GM21825 (cell line): Measurements from ENCODE around the gene POMT2.
"Not testable (repeated sequence)": the region's sequence is repeated elsewhere in the genome, so short reads cannot be mapped to it uniquely, and the experiment has no call there.

Experiments
- ATAC-seq: cut with Tn5 transposase; IDR thresholded peaks from one replicate; pipeline ENCODE4 v1.9.1; 2021; ENCODE audit warnings: mild to moderate bottlenecking, moderate library complexity; ENCODE audit not compliant: unreplicated experiment

POMT2 gene

GRCh38 chr14:77324816-77325745 is 4.4 kb upstream of the POMT2 start:
- no peak for ATAC-seq

- no peak for ATAC-seq
These were observed 3.6 kb upstream of the POMT2 start for GRCh38 chr14:77324289-77324688.

- no peak for ATAC-seq
These were observed 2.9 kb upstream of the POMT2 start for GRCh38 chr14:77323571-77323970.

- ATAC-seq, result no peak
These were observed 2.3 kb upstream of the POMT2 start for GRCh38 chr14:77322951-77323350.

GRCh38 chr14:77322250-77322902 is 1.7 kb upstream of the POMT2 start:
- no peak for ATAC-seq

GRCh38 chr14:77319422-77319821 is 1.3 kb downstream of the POMT2 start:
- ATAC-seq, result no peak

GRCh38 chr14:77318756-77319155 is 1.9 kb downstream of the POMT2 start:
- ATAC-seq, result not testable (repeated sequence)

GRCh38 chr14:77318006-77318553 is 2.6 kb downstream of the POMT2 start:
- ATAC-seq, result no peak

GRCh38 chr14:77316872-77317301 is 3.8 kb downstream of the POMT2 start:
- ATAC-seq, result no peak

GRCh38 chr14:77316195-77316505 is 4.5 kb downstream of the POMT2 start:
- no peak for ATAC-seq

GRCh38 chr14:77314539-77315457 is 5.9 kb downstream of the POMT2 start:
- ATAC-seq, result no peak

- ATAC-seq, result no peak
These were observed 6.6 kb downstream of the POMT2 start for GRCh38 chr14:77314043-77314442.

- ATAC-seq, result no peak
These were observed 7.3 kb downstream of the POMT2 start for GRCh38 chr14:77313371-77313770.

- no peak for ATAC-seq
These were observed 9.5 kb downstream of the POMT2 start for GRCh38 chr14:77311217-77311616.

- ATAC-seq, result no peak
These were observed 10.7 kb downstream of the POMT2 start for GRCh38 chr14:77310026-77310425.

GRCh38 chr14:77309131-77309530 is 11.6 kb downstream of the POMT2 start:
- ATAC-seq, result no peak

- ATAC-seq, result no peak
These were observed 13.7 kb downstream of the POMT2 start for GRCh38 chr14:77306851-77307496.

GRCh38 chr14:77306416-77306815 is 14.3 kb downstream of the POMT2 start:
- ATAC-seq, result no peak

GRCh38 chr14:77305696-77306095 is 15.0 kb downstream of the POMT2 start:
- ATAC-seq, result no peak

GRCh38 chr14:77303417-77304156 is 17.1 kb downstream of the POMT2 start:
- ATAC-seq, result no peak
